Endothelial cell (in vitro differentiated cells): ENCODE results near the gene TRAM2. TPM values are rescaled to one million over a fixed set of nuclear protein-coding genes. Genes with fewer than 3 reads are reported as not detected.

Experiments
- DNase-seq: peaks from one replicate; pipeline ENCODE4 v3.0.0; 2021; ENCODE audit warnings: low spot score
- H3K27ac Mint-ChIP-seq: one replicate; pipeline ENCODE4 v1.8.0; 2021; ENCODE audit warnings: mixed read lengths, inconsistent platforms; ENCODE audit not compliant: unreplicated experiment
- H3K27me3 Mint-ChIP-seq: one replicate; pipeline ENCODE4 v1.8.0; 2021; ENCODE audit warnings: mild to moderate bottlenecking, moderate library complexity, mixed read lengths, inconsistent platforms; ENCODE audit not compliant: unreplicated experiment
- H3K36me3 Mint-ChIP-seq: one replicate; pipeline ENCODE4 v1.8.0; 2021; ENCODE audit warnings: mild to moderate bottlenecking, low read depth, mixed read lengths, inconsistent platforms; ENCODE audit not compliant: unreplicated experiment
- H3K4me1 Mint-ChIP-seq: one replicate; pipeline ENCODE4 v1.8.0; 2021; ENCODE audit warnings: mild to moderate bottlenecking, mixed read lengths, inconsistent platforms; ENCODE audit not compliant: unreplicated experiment
- H3K4me3 Mint-ChIP-seq: one replicate; pipeline ENCODE4 v1.8.0; 2021; ENCODE audit warnings: mild to moderate bottlenecking, mixed read lengths, inconsistent platforms; ENCODE audit not compliant: unreplicated experiment
- H3K9me3 Mint-ChIP-seq: one replicate; pipeline ENCODE4 v1.8.0; 2021; ENCODE audit warnings: mixed read lengths, inconsistent platforms; ENCODE audit not compliant: unreplicated experiment
- total RNA-seq: library from RNA; stranded (reverse); fragmentation: NEBNext Ultra II Directional; extraction: Animal tissue kit (Norgen Biotek cat#: 25700); gene quantifications from one replicate; pipeline ENCODE4 v1.2.1, GENCODE V29; 2021; ENCODE audit not compliant: unreplicated experiment
- TF ChIP-seq, protein P1 (sequence below): fragments of 200-600 bp; sonication (generic); IDR thresholded peaks from one replicate; pipeline ENCODE4 v1.5.0; 2021; ENCODE audit warnings: antibody characterized with exemption; ENCODE audit not compliant: unreplicated experiment

The TRAM2 gene
- total RNA-seq, 1 donor from 2014 or later, result 29.4 TPM

- Mint-ChIP-seq H3K27ac (no peak overlapping the region), H3K9me3 (no peaks in the 10 kb centered on the region), H3K4me3 (no peak overlapping the region), H3K36me3 (peaks cover 8% of the 10 kb centered on the region), H3K27me3 (peaks cover 11% of the 10 kb centered on the region), H3K4me1 (peaks cover 8% of the 10 kb centered on the region)
- DNase-seq, result no peak
- TF ChIP-seq, protein P1, sequence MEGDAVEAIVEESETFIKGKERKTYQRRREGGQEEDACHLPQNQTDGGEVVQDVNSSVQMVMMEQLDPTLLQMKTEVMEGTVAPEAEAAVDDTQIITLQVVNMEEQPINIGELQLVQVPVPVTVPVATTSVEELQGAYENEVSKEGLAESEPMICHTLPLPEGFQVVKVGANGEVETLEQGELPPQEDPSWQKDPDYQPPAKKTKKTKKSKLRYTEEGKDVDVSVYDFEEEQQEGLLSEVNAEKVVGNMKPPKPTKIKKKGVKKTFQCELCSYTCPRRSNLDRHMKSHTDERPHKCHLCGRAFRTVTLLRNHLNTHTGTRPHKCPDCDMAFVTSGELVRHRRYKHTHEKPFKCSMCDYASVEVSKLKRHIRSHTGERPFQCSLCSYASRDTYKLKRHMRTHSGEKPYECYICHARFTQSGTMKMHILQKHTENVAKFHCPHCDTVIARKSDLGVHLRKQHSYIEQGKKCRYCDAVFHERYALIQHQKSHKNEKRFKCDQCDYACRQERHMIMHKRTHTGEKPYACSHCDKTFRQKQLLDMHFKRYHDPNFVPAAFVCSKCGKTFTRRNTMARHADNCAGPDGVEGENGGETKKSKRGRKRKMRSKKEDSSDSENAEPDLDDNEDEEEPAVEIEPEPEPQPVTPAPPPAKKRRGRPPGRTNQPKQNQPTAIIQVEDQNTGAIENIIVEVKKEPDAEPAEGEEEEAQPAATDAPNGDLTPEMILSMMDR, result no peak
Observed at GRCh38 chr6:52580905-52581304, 4.0 kb upstream of the TRAM2 start.

DNA sequence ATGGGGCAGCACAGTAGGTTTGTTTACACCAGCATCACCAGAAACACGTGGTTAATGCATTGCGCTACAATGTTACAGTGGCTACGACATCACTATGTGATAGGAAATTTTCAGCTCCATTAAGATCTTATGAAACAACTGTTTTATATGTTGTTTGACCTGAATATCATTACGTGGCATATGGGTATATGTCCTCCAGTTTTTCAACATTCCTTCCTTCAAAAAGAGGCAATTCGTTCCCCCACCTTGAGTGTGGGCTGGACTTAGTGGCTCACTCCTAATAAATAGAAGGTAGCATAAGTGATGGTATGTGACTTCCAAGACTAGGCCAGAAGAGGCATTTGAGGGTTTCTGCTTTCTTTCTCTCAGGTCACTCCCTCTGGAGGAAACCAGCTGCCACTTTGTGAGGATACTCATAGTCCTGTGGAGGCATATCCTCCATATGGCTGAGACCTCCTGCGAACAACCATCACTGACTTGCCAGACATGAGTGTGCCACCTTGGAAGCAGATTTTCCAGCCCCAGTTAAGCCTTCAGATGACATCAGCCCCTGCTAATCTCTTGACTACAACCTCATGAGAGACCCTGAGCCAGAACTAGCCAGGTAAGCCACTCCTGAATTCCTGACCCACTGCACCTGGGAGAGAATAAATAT lies 2.3 kb upstream of the TRAM2 start:
- Mint-ChIP-seq H3K4me1 (peaks cover 26% of the 10 kb centered on the region), H3K27me3 (peaks cover 22% of the 10 kb centered on the region), H3K4me3 (no peak overlapping the region), H3K27ac (no peak overlapping the region), H3K36me3 (peaks cover 8% of the 10 kb centered on the region), H3K9me3 (no peaks in the 10 kb centered on the region)
- TF ChIP-seq, protein P1, result no peak
- DNase-seq, result no peak

DNA sequence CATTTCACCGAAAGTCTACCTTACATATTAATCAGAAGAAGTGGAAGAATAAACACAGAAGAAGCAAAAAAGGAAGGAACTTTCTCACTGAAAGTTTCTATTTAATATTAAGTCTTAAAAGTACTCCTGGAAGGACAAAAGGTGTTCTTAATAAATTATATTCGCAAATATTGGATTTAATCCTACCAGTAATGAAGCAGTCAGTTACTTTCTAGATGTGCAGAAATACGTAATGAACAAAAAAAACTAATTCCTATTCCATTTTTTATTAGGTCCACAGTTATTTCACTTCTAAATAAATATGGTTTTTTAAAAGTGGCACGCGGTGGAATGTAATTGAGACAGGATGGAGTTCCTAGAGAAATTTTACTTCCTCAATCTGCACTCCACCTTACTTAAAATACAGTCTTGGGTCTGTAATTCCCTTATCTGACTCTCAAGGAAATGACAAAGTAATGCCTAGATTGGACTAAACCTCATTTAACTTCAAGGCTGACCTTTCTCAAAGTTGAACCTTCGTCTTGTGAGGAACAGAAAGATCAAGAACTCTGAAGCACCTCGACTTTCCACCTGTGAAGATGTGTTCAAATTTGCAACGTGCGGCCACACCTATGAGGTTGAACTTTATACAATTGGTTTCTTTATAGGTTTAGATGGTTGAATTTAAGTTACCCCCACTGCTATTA lies 1.1 kb upstream of the TRAM2 start:
- Mint-ChIP-seq H3K4me3 (peak overlapping the region; percentile 92), H3K9me3 (no peaks in the 10 kb centered on the region), H3K27me3 (peaks cover 23% of the 10 kb centered on the region), H3K27ac (peak overlapping the region; percentile 94), H3K4me1 (peaks cover 38% of the 10 kb centered on the region), H3K36me3 (peaks cover 8% of the 10 kb centered on the region)
- DNase-seq, result no peak
- TF ChIP-seq, protein P1, result no peak

- Mint-ChIP-seq H3K36me3 (peaks cover 3% of the 10 kb centered on the region), H3K4me1 (peaks cover 47% of the 10 kb centered on the region), H3K27me3 (peaks cover 26% of the 10 kb centered on the region), H3K4me3 (peak overlapping the region; percentile 92), H3K9me3 (no peaks in the 10 kb centered on the region), H3K27ac (peak overlapping the region; percentile 68)
- TF ChIP-seq, protein P1, result peak; percentile 56
- DNase-seq, result peak; percentile 66
Observed at GRCh38 chr6:52576392-52577021, 353 bp downstream of the TRAM2 start.

DNA sequence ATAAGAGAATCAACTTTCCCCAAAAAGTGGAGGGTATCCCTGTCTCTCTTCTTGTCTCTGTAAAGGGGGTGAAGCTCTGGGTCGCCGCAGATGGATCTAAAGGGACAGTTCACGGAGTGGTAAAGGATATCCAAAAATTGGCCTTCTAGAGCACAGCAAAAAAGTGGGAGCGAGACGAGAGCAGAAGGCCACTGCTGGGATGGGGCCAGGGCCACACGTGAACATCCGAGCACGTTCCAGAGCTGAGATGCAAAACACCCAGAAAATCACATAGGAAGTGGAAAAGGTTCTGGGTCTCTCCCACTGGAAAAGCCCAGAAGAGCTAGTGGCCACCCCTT lies 837 bp downstream of the TRAM2 start:
- Mint-ChIP-seq H3K36me3 (peaks cover 3% of the 10 kb centered on the region), H3K27me3 (peaks cover 24% of the 10 kb centered on the region), H3K27ac (peak overlapping the region; percentile 68), H3K4me1 (peaks cover 49% of the 10 kb centered on the region), H3K9me3 (no peaks in the 10 kb centered on the region), H3K4me3 (peak overlapping the region; percentile 92)
- DNase-seq, result no peak
- TF ChIP-seq, protein P1, result no peak
